GM21528 (cell line): ENCODE measurements around the gene TRPV6.

Experiments
- ATAC-seq: cut with Tn5 transposase; IDR thresholded peaks from one replicate; pipeline ENCODE4 v1.9.1; 2021; ENCODE audit warnings: mild to moderate bottlenecking, moderate library complexity; ENCODE audit not compliant: unreplicated experiment, low FRiP score

The TRPV6 gene

DNA sequence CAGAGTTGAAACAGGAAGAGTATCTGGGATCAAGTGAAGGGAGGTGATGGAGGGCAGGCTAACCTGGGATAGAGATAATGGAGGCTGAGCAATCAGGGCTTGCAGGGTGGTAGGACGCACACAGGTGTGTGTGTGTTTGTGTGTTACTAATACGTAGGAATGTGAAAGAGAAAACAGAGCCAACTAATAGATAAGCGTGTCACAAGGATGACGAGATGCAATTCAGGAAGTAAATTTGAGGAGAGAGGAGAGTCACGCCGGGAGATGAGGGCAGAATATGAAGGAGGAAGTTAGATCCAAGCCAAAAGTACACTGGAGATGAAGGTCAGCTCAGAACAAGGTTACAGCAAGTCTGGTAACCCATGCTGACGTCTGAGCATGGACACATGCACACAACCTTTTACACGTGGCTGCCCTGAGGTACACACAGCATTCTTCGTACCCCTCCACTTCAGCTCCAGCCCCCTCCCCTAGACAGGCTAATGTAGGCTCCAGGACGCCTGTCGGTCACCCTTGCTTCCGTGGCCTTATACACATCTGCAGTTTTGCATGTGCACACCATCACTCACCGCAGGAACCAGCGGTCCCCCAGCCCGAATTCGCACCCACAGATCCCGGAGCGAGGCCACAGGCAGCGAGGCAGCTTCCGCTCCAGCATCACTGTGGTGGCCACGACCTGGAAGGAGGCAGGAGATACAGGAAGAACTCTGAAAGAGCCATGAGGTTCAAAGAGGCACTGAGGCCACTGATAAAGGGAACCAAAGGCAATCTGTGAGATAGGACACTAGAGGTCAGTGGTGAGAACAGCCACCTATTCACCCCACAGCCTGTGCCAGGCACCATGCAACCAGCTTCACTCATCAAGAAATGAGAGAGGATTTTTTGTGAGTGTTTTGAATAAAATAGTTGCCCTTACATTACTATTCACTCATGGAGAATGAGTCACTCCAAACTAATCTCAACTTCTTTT, 23.7 kb upstream of the TRPV6 start:
- no peak for ATAC-seq

DNA sequence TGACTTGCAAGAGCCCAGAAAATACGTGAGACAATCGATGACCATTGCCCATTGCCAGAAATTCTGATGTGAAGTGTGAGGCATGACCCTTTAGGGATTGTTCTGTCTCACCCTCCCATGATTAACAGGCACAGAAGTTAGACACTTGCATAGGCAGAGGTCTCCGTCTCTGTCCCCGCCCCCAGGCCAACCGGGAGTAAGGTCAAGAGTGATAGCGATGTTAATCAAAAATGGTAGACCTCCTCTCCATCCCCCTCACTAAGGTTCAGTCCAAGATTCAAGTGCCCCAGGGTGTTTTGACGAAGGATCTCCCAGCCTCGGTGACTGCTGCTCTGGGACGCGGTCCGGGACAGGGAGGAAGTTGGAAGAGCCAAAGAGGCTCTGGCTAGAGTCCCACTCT, 22.7 kb upstream of the TRPV6 start:
- ATAC-seq: no peak

DNA sequence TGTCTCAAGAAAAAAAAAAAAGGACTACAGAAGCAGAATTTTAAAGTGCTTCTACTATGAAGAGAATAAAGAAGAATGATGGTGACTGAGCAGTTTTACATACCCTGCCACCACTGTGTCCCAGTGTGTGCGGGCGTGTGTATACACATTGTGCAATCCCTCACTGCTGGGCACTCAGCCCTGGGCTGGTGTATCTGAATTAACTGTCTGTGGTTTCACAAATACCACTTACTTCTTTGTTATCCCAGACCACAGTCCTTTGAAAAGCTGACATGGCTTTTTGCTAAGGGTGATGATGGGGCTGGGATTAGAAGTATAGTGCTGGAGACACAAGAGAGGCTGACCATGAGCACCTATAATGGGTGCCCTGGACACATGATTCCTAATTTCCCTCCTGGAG, 21.1 kb upstream of the TRPV6 start:
- ATAC-seq: no peak

DNA sequence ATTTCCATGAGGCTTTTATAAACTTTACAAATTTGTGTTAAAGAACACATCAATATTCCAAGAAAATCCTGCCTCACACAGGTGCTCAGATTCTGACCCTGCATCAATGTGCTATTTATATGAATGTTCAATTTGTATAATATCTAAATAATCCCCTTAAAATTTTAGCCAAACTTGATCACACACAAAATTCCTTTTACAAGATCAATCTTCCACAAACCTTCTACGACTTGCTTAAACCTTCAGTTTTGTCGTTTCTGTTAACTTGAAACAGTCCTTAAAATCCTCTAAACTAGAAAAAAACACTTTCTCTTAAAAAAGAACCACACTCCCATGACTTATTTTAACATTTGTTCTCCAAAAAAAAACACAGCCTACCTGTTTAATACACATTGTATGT, 20.2 kb upstream of the TRPV6 start:
- ATAC-seq: no peak

DNA sequence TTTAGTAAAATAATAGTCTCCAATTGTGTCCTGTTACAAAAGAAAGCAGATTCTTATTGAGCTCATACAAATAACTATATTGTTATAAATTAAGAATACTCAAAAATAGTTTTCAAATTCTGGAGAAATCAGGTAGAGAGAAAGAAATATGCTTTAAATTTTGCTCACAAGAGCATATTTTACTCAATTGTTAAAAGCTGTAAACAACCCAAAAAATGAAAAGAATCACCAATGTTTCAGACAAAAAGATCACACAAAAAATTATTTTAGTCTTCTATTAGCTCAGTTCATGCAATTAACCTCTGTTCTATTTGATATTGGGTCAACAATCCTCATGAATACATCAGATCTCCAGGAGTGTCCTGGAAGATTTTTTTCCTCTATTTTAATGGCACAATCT, 18.6 kb upstream of the TRPV6 start:
- ATAC-seq: no peak

DNA sequence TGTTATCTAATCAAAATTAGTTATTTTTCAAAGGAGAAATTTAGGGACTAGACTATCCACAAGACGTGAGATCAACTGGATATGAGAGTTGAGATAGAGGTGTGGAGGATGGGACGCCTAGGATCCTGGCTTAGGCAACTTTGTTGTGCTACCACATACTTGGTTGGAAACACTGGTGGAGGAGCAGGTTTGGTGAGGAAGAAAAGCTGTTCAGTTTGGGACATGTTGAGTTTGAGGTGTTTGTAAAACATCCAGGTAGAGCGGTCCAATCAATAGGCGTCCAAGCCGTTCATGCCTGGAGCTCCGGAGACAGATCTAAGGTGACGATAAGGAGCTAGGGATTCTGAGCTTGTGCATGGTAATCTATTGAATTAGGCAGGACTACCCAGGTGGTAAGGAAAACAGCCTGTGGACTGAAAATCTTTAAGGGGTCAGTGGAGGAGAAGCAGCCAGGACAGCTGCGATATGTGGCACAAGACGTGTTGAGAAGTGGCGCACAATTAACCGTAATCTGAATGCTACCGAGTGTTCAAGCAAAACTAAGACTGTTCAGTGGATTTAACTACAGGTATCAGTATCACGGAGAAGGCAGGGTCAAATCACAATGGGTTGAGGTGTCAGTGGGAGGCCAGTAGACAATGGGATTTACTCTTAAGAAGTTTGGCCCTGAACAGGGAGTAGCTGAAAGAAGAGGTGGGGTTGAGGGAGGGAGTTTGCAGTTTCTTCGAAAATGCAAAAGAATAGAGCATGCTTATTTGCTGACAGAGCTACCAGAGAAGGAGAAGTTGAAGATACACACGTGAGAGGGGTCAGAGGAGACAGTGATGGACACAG, 16.1 kb upstream of the TRPV6 start:
- ATAC-seq: no peak

DNA sequence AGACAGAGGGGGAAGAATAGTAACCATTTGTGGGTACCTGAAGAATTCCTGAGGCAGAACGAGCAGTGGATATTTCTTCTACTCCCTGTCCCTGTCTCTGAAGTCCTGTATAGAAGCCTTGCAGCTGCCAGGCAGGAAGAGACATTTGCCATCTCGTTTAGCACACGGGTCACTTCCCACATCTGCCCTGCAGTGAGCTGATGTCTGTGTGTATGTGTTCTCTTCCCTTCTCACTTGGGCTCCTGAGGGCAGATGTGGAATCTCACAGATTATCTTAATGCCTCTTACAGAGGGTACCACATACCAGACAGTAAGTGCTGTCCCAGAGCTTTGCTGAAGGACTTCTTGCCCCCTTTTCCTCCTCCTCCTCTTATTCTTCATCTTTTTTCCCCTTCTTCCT, 14.1 kb upstream of the TRPV6 start:
- ATAC-seq: no peak

DNA sequence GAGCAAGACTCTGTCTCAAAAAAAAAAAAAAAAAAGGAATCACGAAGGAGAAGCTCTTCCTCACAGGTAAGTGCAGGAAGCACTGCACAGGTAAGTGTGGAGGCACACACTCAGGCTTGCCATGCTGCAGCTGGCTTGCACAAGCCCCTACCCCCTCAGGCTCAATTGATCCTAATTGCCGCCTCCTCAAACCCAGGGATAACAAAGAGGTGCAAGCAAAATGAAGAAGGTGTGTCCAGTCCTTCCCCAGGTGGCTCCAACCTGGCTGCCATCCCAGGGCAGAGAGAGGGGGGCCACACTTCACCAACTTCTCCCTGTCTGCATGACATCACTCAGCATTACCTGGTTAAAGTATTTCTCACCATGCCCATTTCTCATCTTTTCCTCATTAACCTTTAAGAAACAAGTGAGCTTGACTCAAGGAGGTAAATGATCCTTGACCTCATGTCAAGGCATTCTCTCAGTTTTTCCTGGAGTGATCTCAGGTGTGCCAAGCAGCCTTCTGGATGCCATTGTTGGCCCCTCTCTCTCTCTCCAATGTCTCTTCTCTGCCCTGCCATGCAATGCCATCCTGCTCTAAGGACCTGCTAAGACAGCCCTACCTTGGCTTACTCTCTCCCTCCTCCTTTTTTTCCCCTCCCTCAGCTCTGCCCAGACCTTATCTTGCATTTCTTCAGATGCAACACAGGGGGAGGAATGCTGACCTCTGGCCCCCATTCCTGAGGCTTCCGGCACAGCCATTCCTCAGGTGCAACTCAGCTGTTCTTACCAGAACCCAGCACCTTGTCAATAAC, 13.0 kb upstream of the TRPV6 start:
- no peak for ATAC-seq

DNA sequence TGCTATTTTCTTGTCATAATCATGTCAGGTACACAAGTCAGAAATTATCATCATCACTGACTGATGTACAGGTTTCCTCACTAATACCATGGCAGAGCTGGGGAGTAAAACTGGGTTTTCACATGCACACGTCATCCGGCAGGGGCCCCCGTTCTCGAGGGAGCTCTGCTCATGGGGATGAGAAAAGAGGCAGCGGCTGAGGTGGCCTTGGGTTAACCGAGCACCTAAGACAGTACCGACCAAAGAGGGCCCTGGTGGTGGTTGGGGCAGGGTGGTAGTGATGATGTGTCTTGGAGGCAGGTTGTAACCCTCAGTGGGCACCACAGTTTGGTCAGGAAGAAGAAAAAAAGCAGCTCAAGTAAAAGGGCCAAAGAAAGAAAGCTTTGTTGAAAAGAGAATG, 12.1 kb upstream of the TRPV6 start:
- ATAC-seq: no peak

DNA sequence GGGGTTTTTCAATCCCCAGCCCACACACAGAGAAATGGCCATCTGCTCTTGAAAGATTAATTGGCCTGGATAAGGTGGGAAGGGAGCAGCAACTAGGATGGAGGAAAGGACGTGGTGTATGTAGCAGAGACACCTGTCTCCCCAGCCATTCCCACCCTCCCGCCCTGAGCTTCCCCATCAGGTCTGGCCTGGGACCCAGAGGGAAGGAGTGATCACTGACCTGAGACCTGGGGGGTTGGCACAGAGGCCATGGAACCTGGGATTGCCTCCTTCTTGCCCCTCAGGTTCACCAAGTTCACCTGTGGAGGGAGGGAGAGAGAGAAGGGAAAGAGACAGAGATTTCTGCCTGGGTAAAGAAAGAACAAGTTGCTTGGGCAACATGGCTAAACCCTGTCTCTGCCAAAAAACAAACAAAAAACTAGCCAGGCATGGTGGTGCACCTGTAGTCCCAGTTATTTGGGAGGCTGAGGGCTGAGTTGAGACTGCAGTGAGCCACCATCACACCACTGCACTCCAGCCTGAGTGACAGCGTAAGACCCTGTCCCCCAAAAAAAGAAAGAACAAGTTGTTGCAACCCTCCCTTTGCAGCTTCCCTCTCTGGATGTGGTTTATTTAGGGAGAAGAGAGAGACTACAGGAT, 11.3 kb upstream of the TRPV6 start:
- no peak for ATAC-seq

DNA sequence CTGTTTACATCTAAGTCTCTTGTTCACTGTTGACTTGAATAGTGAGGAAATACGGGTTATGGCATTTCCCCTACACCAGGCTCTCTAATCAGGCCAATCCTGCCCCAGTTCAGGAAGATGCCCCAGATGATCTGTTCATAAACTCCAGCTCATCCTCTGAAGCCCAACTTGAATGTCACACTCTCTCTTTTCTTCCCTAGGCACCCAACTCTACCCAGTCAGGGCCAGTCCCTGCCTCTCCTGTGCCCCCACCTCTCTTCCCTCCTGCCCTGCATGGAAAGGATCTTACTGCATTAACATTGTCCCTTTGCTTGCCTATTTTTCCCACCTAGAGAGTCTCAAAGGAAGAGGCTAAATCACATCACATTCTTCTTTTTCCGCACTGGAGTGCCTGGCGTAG, 10.6 kb upstream of the TRPV6 start:
- ATAC-seq: no peak

DNA sequence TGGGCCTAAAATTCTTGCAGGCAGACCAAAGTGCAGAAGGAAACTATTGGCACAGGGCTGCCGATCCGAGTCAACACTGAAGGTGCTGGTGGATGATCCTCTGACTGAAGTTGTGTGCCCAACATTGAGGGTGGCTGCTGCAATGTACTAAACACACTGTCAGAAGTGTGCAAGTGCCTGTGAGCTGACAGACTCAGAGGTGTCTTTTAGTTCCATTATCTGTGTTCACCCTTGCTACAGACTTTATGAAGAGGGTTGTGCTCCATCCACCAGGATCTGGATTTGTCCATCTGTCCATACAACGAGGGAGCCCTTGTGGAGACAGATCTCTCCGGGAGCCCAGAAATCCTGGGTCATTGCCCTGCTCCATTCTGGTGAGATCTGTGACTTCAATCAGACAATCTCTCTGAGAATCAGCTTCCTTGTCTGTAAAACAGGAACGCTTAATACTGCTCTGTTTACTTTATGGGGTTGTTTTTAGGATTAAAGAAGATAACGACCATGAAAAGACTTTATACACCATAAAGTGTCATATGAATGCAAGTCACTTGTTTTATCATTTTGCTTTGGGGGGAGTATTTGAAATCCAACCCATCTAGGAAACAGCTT, 9.5 kb upstream of the TRPV6 start:
- ATAC-seq: no peak

DNA sequence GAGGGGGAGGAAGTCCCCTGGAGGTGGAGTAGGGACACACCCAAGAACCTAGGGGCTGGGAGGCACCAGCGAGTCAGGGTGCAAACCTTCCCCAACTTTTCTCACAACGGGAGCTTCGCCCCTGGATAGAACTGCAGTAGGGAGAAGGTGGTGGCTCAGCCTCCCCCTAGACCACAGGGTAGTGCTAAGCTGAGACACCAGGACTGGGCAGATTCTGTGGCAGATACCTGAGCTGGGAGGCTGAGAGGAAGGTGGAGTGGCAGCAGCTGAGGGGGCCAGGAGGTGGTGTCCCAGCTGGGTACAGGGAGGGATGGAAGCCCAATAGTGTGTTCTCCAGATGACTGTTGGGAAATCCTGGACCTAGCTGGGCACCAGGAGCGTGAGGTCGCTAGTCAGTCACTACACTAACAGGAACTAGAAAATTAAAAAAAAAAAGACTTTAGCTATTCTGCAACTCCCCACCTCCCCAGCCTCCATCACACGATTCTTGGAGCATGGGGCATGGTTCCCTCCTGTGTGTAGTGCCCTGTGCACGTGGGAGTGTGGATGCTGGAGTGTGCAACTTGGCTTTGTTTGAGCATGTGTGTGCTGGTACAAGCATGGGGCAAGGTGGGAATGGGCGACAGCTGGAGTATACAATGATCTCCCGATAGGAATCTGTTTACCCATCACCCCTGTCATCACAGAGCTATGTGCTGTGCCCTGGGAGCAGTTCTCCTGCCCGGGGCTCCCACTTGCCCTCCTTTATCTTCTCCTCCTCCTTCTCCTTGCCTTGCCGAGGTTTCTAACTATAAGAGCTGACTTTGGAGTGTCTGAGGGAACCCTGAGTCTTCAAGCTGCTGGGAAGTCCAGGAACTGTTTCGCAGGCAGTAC, 8.8 kb upstream of the TRPV6 start:
- ATAC-seq: no peak

DNA sequence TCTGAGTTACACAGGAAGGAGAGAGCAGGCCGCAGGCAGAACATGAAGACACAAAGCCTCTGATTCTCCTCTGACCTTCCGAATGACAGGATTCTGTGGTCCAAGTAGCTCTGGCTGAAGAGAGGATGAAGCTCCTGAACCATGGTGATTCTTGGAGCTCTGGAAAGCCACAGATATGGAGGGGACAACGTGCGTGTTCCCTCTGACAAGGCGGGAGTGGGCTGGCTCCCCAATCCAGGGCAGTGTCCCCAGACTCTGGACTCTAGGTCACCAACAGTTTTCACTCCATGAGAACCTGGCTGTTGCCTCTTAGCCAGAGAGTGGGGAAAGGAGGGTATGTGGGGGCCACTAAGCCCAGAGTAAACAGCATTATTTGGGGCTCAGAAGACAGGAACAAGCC, 7.4 kb upstream of the TRPV6 start:
- no peak for ATAC-seq

DNA sequence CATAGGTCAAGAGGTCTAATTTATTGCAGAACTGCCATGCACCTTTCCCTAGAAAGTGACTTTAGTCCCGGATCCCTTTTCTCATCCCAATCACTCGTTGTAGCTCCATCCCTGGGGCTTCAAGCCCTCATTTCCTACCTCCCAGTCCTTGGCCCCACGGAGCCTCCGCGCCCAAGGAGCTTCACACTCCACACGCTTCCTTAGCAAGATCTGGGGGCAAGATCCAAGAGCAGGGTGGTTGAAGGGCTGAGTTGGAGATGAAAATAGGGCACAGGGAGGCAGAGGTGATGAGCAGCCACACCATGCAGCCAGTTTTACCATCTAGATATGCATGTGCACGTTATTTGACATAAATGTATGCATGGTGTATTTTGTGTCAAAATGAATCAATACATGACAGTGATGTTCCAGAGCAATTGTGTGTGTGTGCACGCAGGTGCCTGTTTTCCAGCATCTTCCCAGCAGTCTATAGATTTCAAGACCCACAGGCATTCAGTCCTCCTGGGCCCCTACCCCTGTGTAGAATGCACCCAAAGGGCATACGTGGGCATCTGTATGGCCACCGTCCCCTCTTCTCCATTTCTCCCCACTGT, 6.0 kb upstream of the TRPV6 start:
- ATAC-seq: no peak

DNA sequence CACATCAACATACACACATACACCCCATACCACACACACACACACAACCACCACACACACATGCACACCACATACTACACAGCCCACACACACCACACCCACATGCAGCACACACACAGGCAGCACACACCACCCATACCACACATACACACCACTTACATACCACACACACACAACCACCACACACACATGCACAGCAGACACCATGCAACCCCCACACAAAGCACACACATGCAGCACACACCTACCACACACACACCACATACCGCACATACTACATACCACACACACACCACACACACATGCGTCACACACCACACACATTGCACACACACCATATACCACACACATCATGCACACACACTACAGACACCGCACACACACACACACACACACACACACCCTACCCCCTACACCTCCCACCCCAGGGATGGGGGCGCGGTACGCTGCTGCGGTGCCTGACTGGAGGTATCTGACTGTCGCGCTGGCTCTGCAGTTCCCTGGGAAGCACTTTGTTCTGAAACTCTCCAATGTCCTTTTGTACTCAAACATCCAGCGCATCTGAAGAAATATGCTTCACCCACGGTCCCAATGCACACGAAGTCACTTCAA, 5.4 kb upstream of the TRPV6 start:
- ATAC-seq: no peak

DNA sequence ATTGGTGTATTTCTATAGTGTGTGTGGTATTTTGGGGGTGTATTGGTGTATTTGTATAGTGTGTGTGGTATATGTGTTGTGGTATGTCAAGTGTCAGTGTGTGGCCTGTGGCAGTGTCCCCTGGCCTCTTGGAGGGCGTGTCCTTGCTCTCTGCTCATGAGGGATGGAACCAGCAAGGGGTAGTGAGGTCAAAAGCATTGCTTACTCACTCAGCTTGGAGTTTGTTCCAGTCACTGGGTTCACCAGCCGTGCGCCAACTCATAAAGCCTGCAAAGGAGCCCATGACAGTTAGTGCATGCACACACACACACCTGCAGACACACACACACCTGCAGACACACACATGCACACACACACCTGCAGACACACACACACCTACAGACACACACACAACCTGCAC, 4.3 kb upstream of the TRPV6 start:
- no peak for ATAC-seq

DNA sequence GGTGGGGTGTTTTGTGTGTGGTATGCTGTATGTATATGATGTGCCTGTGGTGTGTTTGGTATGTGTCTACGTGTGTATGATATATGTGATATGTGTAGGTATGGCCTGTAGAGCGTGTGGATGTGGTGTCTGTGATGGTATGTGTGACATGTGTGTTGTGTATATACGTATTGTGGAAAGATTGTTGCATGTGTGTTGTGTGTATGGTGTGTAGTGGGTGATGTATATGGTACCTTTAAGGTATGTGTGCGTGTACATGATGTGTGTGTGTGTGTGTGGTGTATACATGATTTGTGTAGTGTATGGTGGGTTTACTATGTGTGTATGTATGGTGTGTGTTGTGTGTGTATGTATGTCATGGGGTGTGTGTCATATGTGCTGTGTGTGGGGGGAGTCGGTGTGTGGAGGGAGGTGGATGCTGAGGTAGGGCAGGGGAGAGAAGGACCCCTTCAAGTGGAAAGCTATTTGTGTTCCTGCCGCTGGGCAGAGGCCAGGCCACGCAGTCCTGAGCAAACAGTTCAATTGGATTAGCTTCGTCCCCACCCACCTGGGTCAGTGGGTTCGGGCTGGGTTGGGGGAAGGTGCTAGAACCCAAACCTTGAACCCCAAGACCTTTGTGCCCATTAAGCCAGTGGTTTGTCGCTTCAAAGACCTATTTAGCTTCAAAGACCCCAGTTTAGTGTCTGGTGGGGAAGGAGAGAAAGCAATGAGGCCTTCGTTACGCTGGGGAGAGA, 1.9 kb upstream of the TRPV6 start:
- ATAC-seq: no peak
